ENCODE data around the gene MYO9B. TPM values are rescaled to one million over a fixed set of nuclear protein-coding genes. Genes with fewer than 3 reads are reported as not detected.

The MYO9B gene
- total RNA-seq, 2 donors from 2014 or later: 69.9 to 82.2 TPM

GRCh38 chr19:17192751-17193150, 117.2 kb downstream of the MYO9B start:
- intact Hi-C loops (cut with DNase I, micrococcal nuclease): no loop called here
- ATAC-seq (no peak), DNase-seq (no peak)

- no peak for ATAC-seq
- DNase-seq: no peak
- intact Hi-C loops (cut with DNase I, micrococcal nuclease): no loop called here
Measured at GRCh38 chr19:17194608-17195007, 119.0 kb downstream of the MYO9B start.

GRCh38 chr19:17195106-17195505, 119.5 kb downstream of the MYO9B start:
- no peak for ATAC-seq

GRCh38 chr19:17196610-17197009, 121.0 kb downstream of the MYO9B start:
- intact Hi-C loops (cut with DNase I, micrococcal nuclease): no loop called here
- ATAC-seq (no peak), DNase-seq (no peak)

More at GRCh38 chr19:17195106-17195505, 119.5 kb downstream of the MYO9B start:
- DNase-seq: no peak
- intact Hi-C loops (cut with DNase I, micrococcal nuclease): no loop called here

- intact Hi-C loops (cut with DNase I, micrococcal nuclease): no loop called here
- ATAC-seq (no peak), DNase-seq (no peak)
Measured at GRCh38 chr19:17197666-17198065, 122.1 kb downstream of the MYO9B start.

GRCh38 chr19:17200408-17201079, 125.0 kb downstream of the MYO9B start:
- DNase-seq (no peak), ATAC-seq (no peak)
- intact Hi-C loops (cut with DNase I, micrococcal nuclease): loop anchor here in 1 of 2 donors (10.0 kb wide), 1 partner anchor 84 kb away; the partner anchor contains the start of gene ANKLE1

- intact Hi-C loops (cut with DNase I, micrococcal nuclease): loop anchor here in 1 of 2 donors (10.0 kb wide), 1 partner anchor 83 kb away; the partner anchor contains the start of gene ANKLE1
- ATAC-seq (peak; percentile 22), DNase-seq (no peak)
Measured at GRCh38 chr19:17202249-17202648, 126.7 kb downstream of the MYO9B start.

GRCh38 chr19:17202713-17203112, 127.1 kb downstream of the MYO9B start:
- ATAC-seq: no peak
- no peak for DNase-seq
- intact Hi-C loops (cut with DNase I, micrococcal nuclease): loop anchor here in 1 of 2 donors (10.0 kb wide), 1 partner anchor 82 kb away; the partner anchor contains the start of gene ANKLE1

GRCh38 chr19:17205237-17206140, 129.9 kb downstream of the MYO9B start:
- intact Hi-C loops (cut with DNase I, micrococcal nuclease): loop anchor here (5.0 to 10.0 kb wide), 2 partner anchors 77 to 79 kb away; partner anchors contain the start of gene ANKLE1 (in 2 of the 2)
- peak; percentile 90 for ATAC-seq
- peak; percentile 61 to 85 for DNase-seq

GRCh38 chr19:17206736-17207581, 131.4 kb downstream of the MYO9B start:
- ATAC-seq (no peak), DNase-seq (no peak)
- intact Hi-C loops (cut with DNase I, micrococcal nuclease): loop anchor here (5.0 to 10.0 kb wide), 2 partner anchors 75 to 78 kb away; partner anchors contain the start of gene ANKLE1 (in 2 of the 2)

GRCh38 chr19:17209126-17210036, 133.8 kb downstream of the MYO9B start:
- DNase-seq (peak; percentile 32 to 41), ATAC-seq (peak; percentile 26)
- intact Hi-C loops (cut with DNase I, micrococcal nuclease): loop anchor here (5.0 to 10.0 kb wide), 2 partner anchors 73 to 75 kb away; partner anchors contain the start of gene ANKLE1 (in 2 of the 2)

GRCh38 chr19:17210296-17210695, 134.7 kb downstream of the MYO9B start:
- intact Hi-C loops (cut with DNase I, micrococcal nuclease): no loop called here
- DNase-seq (no peak), ATAC-seq (no peak)

GRCh38 chr19:17211547-17212446, 136.2 kb downstream of the MYO9B start:
- no peak for DNase-seq
- intact Hi-C loops (cut with DNase I, micrococcal nuclease): no loop called here

GRCh38 chr19:17213334-17213733, 137.8 kb downstream of the MYO9B start:
- ATAC-seq (no peak), DNase-seq (no peak)
- intact Hi-C loops (cut with DNase I, micrococcal nuclease): no loop called here

More at GRCh38 chr19:17211547-17212446, 136.2 kb downstream of the MYO9B start:
- no peak for ATAC-seq

- intact Hi-C loops (cut with DNase I, micrococcal nuclease): no loop called here
- ATAC-seq: no peak
Measured at GRCh38 chr19:17214508-17215126, 139.0 kb downstream of the MYO9B start.

More at GRCh38 chr19:17214508-17215126, 139.0 kb downstream of the MYO9B start:
- DNase-seq: no peak

Measured in left colon (tissue), 2 donors.